HepG2 (cell line): ENCODE measurements around the gene TMEM174. TPM values are rescaled to one million over a fixed set of nuclear protein-coding genes. Genes with fewer than 3 reads are reported as not detected.
A peak's percentile ranks its signal among the peaks of the same experiment; 100 is the strongest.

Experiments used
- HDAC6 ChIP-seq: fragments of 200-600 bp; sonication (generic); IDR thresholded peaks from 2 replicates; pipeline ENCODE4 v1.7.0; 2017; ENCODE audit warnings: mild to moderate bottlenecking, antibody characterized with exemption, low read length, low read depth
- KDM1A ChIP-seq: IDR thresholded peaks from 2 replicates; pipeline ENCODE4 v1.6.1; 2016; ENCODE audit warnings: missing compliant biosample characterization
- MTA1 ChIP-seq: sonication (generic); formaldehyde crosslinking; IDR thresholded peaks from 2 replicates; pipeline ENCODE4 v1.4.0; 2020; ENCODE audit warnings: missing genetic modification reagents, mild to moderate bottlenecking, borderline replicate concordance
- TCF7L2 ChIP-seq: IDR thresholded peaks from 2 replicates; pipeline ENCODE4 v1.6.1; 2011; ENCODE audit warnings: mild to moderate bottlenecking, low read depth, low read length, moderate library complexity
- ZBTB44 ChIP-seq: sonication (generic); formaldehyde crosslinking; IDR thresholded peaks from 2 replicates; pipeline ENCODE4 v1.4.0; 2020; ENCODE audit warnings: missing genetic modification reagents
- ZFP37 ChIP-seq: sonication (generic); formaldehyde crosslinking; IDR thresholded peaks from 2 replicates; pipeline ENCODE4 v1.4.0; 2020; ENCODE audit warnings: missing genetic modification reagents, borderline replicate concordance
- ZKSCAN8 ChIP-seq: IDR thresholded peaks from 2 replicates; pipeline ENCODE4 v1.6.1; 2016; ENCODE audit warnings: borderline replicate concordance, missing genetic modification reagents, missing compliant biosample characterization
- ZNF101 ChIP-seq: sonication (generic); formaldehyde crosslinking; IDR thresholded peaks from 2 replicates; pipeline ENCODE4 v1.4.0; 2020; ENCODE audit warnings: mild to moderate bottlenecking, low read depth, missing genetic modification reagents, borderline replicate concordance
- ZNF350 ChIP-seq: sonication (generic); formaldehyde crosslinking; IDR thresholded peaks from 2 replicates; pipeline ENCODE4 v1.4.0; 2020; ENCODE audit warnings: mild to moderate bottlenecking, low read depth, missing genetic modification reagents, borderline replicate concordance
- ZNF367 ChIP-seq: sonication (generic); formaldehyde crosslinking; IDR thresholded peaks from 2 replicates; pipeline ENCODE4 v1.4.0; 2020; ENCODE audit warnings: missing genetic modification reagents, borderline replicate concordance
- ZNF546 ChIP-seq: sonication (generic); formaldehyde crosslinking; conservative IDR thresholded peaks from 2 replicates; pipeline ENCODE4 v1.8.1; 2023; ENCODE audit warnings: mild to moderate bottlenecking, missing genetic modification reagents
- ZNF564 ChIP-seq: sonication (generic); formaldehyde crosslinking; IDR thresholded peaks from 2 replicates; pipeline ENCODE4 v1.8.1; 2023; ENCODE audit warnings: mild to moderate bottlenecking, missing genetic modification reagents
- ZNF644 ChIP-seq: IDR thresholded peaks from 2 replicates; pipeline ENCODE4 v1.6.1; 2016; ENCODE audit warnings: low read depth
- ZNF704 ChIP-seq: sonication (generic); formaldehyde crosslinking; IDR thresholded peaks from 2 replicates; pipeline ENCODE4 v1.8.1; 2023; ENCODE audit warnings: mild to moderate bottlenecking, inconsistent platforms, moderate library complexity, missing genetic modification reagents, borderline replicate concordance
- ZSCAN5A ChIP-seq: sonication (generic); formaldehyde crosslinking; IDR thresholded peaks from 2 replicates; pipeline ENCODE4 v1.8.0; 2022; ENCODE audit warnings: mild to moderate bottlenecking, missing genetic modification reagents, borderline replicate concordance
- polyA plus RNA-seq, 8 experiments: library from polyadenylated mRNA; depleted of rRNA in 3 of 8; stranded (reverse) in 7 of 8; unstranded in 1 of 8; fragments of >200 nt; fragmentation: Illumina TruSeq in 4 of 8; extraction: Trizol in 4 of 8; gene quantifications; 2 replicates each; pipeline versions ENCODE4 v1.2.1 to v1.2.3, GENCODE V29; 2011 to 2016; ENCODE audit warnings: low read depth in 4 of 8, missing spikeins in 1 of 8, mixed read lengths in 1 of 8; ENCODE audit not compliant: insufficient read depth in 1 of 8
- total RNA-seq, 5 experiments: library from RNA; depleted of rRNA; stranded (reverse); fragments of >200 nt; fragmentation: Illumina TruSeq; extraction: Trizol; gene quantifications; 2 replicates each; pipeline ENCODE4 v1.2.3, GENCODE V29; 2016; ENCODE audit warnings: low read depth in 1 of 5
- TF ChIP-seq, protein P1 (sequence below): sonication (generic); formaldehyde crosslinking; IDR thresholded peaks from 2 replicates; pipeline ENCODE4 v1.5.1; 2020; ENCODE audit warnings: mild to moderate bottlenecking, missing genetic modification reagents, borderline replicate concordance
- TF ChIP-seq, protein P2 (sequence below): IDR thresholded peaks from 2 replicates; pipeline ENCODE4 v1.6.1; 2016; ENCODE audit warnings: low read depth, control low read depth

The TMEM174 gene
- total and polyA plus RNA-seq, 2 of the 13 experiments (the other 11 are each of a cell fraction or from before 2014, with no cell fraction given) = not detected

DNA sequence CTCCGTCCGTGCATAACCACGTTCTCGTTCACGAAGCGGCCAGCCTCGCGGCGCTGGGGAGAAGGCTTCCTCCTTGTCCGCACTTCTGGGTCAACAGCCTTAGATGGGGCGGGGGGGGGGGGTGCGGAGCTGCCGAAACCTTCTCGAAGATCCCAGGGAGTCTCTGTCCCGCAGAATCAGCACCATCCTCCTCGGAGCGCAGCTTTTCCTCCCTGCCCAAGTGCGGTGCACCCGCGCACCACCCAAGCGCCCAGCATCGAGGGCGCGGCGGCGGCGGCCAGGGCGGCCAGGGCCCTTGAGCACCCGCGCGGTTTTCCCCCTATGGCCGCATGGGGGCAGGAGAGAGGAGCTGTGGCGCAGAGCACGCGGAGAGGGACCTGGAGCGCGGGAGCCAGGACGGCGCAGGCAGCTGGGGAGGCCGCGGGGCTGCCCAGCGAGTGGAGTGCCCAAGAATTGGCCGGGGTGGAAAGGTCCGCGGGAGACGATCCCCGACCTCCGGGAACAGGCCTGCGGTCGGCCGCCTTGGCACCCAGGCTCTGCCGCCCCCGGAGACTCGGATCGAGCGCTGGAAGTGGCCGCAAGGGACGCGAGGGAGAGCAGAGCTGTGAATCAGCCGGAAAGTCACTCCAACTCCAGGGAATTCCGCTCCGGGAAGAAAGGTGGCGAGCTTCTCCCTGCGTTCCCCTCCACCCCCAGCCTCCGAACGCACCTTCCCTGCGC lies 43.1 kb downstream of the TMEM174 start (continued):
- 0 out of 2 replicates have a peak, but pooled peaks have one; percentile 22 for TF ChIP-seq ZNF644
- no peak for TF ChIP-seq ZNF546 (CRISPR knock-in tag)
- TF ChIP-seq, protein P1, sequence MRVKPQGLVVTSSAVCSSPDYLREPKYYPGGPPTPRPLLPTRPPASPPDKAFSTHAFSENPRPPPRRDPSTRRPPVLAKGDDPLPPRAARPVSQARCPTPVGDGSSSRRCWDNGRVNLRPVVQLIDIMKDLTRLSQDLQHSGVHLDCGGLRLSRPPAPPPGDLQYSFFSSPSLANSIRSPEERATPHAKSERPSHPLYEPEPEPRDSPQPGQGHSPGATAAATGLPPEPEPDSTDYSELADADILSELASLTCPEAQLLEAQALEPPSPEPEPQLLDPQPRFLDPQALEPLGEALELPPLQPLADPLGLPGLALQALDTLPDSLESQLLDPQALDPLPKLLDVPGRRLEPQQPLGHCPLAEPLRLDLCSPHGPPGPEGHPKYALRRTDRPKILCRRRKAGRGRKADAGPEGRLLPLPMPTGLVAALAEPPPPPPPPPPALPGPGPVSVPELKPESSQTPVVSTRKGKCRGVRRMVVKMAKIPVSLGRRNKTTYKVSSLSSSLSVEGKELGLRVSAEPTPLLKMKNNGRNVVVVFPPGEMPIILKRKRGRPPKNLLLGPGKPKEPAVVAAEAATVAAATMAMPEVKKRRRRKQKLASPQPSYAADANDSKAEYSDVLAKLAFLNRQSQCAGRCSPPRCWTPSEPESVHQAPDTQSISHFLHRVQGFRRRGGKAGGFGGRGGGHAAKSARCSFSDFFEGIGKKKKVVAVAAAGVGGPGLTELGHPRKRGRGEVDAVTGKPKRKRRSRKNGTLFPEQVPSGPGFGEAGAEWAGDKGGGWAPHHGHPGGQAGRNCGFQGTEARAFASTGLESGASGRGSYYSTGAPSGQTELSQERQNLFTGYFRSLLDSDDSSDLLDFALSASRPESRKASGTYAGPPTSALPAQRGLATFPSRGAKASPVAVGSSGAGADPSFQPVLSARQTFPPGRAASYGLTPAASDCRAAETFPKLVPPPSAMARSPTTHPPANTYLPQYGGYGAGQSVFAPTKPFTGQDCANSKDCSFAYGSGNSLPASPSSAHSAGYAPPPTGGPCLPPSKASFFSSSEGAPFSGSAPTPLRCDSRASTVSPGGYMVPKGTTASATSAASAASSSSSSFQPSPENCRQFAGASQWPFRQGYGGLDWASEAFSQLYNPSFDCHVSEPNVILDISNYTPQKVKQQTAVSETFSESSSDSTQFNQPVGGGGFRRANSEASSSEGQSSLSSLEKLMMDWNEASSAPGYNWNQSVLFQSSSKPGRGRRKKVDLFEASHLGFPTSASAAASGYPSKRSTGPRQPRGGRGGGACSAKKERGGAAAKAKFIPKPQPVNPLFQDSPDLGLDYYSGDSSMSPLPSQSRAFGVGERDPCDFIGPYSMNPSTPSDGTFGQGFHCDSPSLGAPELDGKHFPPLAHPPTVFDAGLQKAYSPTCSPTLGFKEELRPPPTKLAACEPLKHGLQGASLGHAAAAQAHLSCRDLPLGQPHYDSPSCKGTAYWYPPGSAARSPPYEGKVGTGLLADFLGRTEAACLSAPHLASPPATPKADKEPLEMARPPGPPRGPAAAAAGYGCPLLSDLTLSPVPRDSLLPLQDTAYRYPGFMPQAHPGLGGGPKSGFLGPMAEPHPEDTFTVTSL (CRISPR knock-in tag) = no peak
- 0 out of 2 replicates have a peak, but pooled peaks have one; percentile 31 for TF ChIP-seq ZNF101 (CRISPR knock-in tag)
- TF ChIP-seq ZNF367 (CRISPR knock-in tag) = no peak
- peak; percentile 61; the same call in 1 of the 2 replicates for TF ChIP-seq MTA1 (CRISPR knock-in tag)
- no peak for TF ChIP-seq ZKSCAN8 (CRISPR knock-in tag)
- no peak for TF ChIP-seq ZBTB44 (CRISPR knock-in tag)
- peak; percentile 89 for TF ChIP-seq ZNF704 (CRISPR knock-in tag)
- TF ChIP-seq, protein P2, sequence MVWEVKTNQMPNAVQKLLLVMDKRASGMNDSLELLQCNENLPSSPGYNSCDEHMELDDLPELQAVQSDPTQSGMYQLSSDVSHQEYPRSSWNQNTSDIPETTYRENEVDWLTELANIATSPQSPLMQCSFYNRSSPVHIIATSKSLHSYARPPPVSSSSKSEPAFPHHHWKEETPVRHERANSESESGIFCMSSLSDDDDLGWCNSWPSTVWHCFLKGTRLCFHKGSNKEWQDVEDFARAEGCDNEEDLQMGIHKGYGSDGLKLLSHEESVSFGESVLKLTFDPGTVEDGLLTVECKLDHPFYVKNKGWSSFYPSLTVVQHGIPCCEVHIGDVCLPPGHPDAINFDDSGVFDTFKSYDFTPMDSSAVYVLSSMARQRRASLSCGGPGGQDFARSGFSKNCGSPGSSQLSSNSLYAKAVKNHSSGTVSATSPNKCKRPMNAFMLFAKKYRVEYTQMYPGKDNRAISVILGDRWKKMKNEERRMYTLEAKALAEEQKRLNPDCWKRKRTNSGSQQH = no peak
- no peak for TF ChIP-seq KDM1A (CRISPR knock-in tag)
- TF ChIP-seq ZNF350 (CRISPR knock-in tag) = peak; percentile 71
- TF ChIP-seq ZSCAN5A (CRISPR knock-in tag) = no peak
- TF ChIP-seq ZNF564 (CRISPR knock-in tag) = peak; percentile 83; the same call in 1 of the 2 replicates
- TF ChIP-seq HDAC6 = no peak
- no peak for TF ChIP-seq TCF7L2
- TF ChIP-seq ZFP37 (CRISPR knock-in tag) = no peak
